ENCODE measurements around the gene UGT1A10. TPM values are rescaled to one million over a fixed set of nuclear protein-coding genes. Genes with fewer than 3 reads are reported as not detected.

The UGT1A10 gene
- total RNA-seq, 1 experiment from 2014 or later: 1.0 TPM

DNA sequence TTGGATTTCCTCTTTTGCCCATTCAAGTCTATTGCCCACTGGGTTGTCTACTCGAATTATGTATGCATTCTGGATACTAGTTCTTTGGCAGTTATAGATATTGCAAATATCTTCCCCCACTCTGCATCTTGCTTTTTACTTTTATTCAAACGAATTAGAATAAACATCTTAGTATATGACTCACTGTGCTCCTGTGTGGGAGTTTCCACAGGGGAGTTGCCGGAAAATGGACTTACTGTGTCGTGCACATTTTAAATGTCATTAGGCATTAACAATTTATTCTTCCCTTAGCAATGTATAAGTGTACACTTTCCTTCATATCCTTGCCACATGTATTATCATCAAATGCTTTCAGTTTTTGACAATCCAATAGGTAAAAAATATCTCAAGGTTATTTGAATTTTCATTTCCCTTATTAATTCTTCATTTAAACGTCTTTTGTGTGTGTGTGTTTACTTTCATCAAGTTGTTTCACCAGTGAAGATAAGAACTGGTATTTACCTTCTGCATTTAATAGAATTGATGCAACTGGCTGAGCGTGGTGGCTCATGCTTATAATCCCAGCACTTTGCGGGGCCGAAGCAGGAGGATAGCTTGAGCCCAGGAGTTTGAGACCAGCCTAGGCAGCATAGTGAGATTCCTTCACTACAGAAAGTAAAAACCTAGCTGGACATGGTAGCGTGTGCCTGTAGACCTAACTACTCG lies 71.8 kb downstream of the UGT1A10 start:
- H3K27me3 ChIP-seq (replicated peaks; ENCODE audit: control insufficient read depth, insufficient read depth, low read length): no peaks in the 10 kb centered on the region
- Mint-ChIP-seq H3K27me3 (ENCODE audit: insufficient read depth, unreplicated experiment) (no peaks in the 10 kb centered on the region), H3K27ac (ENCODE audit: unreplicated experiment) (no peak overlapping the region), H3K9me3 (ENCODE audit: unreplicated experiment) (peaks cover 10% of the 10 kb centered on the region), H3K4me3 (ENCODE audit: unreplicated experiment) (no peak overlapping the region), H3K4me1 (ENCODE audit: low read depth, unreplicated experiment) (peaks cover 23% of the 10 kb centered on the region), H3K36me3 (ENCODE audit: insufficient read depth, unreplicated experiment) (peaks cover 12% of the 10 kb centered on the region)
- no peaks in the 10 kb centered on the region for H3K36me3 ChIP-seq (ENCODE audit: control insufficient read depth, insufficient read depth, low read length)
- TF ChIP-seq, protein P1, sequence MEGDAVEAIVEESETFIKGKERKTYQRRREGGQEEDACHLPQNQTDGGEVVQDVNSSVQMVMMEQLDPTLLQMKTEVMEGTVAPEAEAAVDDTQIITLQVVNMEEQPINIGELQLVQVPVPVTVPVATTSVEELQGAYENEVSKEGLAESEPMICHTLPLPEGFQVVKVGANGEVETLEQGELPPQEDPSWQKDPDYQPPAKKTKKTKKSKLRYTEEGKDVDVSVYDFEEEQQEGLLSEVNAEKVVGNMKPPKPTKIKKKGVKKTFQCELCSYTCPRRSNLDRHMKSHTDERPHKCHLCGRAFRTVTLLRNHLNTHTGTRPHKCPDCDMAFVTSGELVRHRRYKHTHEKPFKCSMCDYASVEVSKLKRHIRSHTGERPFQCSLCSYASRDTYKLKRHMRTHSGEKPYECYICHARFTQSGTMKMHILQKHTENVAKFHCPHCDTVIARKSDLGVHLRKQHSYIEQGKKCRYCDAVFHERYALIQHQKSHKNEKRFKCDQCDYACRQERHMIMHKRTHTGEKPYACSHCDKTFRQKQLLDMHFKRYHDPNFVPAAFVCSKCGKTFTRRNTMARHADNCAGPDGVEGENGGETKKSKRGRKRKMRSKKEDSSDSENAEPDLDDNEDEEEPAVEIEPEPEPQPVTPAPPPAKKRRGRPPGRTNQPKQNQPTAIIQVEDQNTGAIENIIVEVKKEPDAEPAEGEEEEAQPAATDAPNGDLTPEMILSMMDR (IDR thresholded peaks at IDR 0.05; ENCODE audit: insufficient read depth in 1 of 2, low read depth in 1 of 2, low read length in 1 of 2, severe bottlenecking in 1 of 2, unreplicated experiment in 1 of 2): no peak
- intact Hi-C loops (cut with micrococcal nuclease; ENCODE audit: unreplicated experiment): no loop called here
- DNase-seq: no peak
- BruUV-seq (replicated peaks): no TSS peak
- ChIA-PET CTCF (no interaction called here), POLR2A (no interaction called here)
- H3K4me1 ChIP-seq: peaks cover 31% of the 10 kb centered on the region
- H3K9me3 ChIP-seq: no peaks in the 10 kb centered on the region
- no peak overlapping the region for H3K4me3 ChIP-seq (ENCODE audit: low read depth, low read length)

GRCh38 chr2:233708942-233709341 lies 72.7 kb downstream of the UGT1A10 start:
- intact Hi-C loops (cut with micrococcal nuclease; ENCODE audit: unreplicated experiment): no loop called here
- H3K4me1 Mint-ChIP-seq (ENCODE audit: low read depth, unreplicated experiment): peaks cover 22% of the 10 kb centered on the region
- H3K9me3 Mint-ChIP-seq (ENCODE audit: unreplicated experiment): peaks cover 6% of the 10 kb centered on the region
- peaks cover 27% of the 10 kb centered on the region for H3K4me1 ChIP-seq
- H3K27me3 ChIP-seq (replicated peaks; ENCODE audit: control insufficient read depth, insufficient read depth, low read length): no peaks in the 10 kb centered on the region
- no peak overlapping the region for H3K4me3 Mint-ChIP-seq (ENCODE audit: unreplicated experiment)
- no peak for DNase-seq
- ChIA-PET POLR2A (no interaction called here), CTCF (no interaction called here)
- H3K27me3 Mint-ChIP-seq (ENCODE audit: insufficient read depth, unreplicated experiment): no peaks in the 10 kb centered on the region
- H3K36me3 ChIP-seq (ENCODE audit: control insufficient read depth, insufficient read depth, low read length): no peaks in the 10 kb centered on the region
- H3K36me3 Mint-ChIP-seq (ENCODE audit: insufficient read depth, unreplicated experiment): peaks cover 10% of the 10 kb centered on the region
- H3K9me3 ChIP-seq: no peaks in the 10 kb centered on the region
- no peak overlapping the region for H3K27ac Mint-ChIP-seq (ENCODE audit: unreplicated experiment)
- H3K4me3 ChIP-seq (ENCODE audit: low read depth, low read length): no peak overlapping the region
- TF ChIP-seq, protein P1 (IDR thresholded peaks at IDR 0.05; ENCODE audit: insufficient read depth in 1 of 2, low read depth in 1 of 2, low read length in 1 of 2, severe bottlenecking in 1 of 2, unreplicated experiment in 1 of 2): no peak
- BruUV-seq (replicated peaks): no TSS peak

DNA sequence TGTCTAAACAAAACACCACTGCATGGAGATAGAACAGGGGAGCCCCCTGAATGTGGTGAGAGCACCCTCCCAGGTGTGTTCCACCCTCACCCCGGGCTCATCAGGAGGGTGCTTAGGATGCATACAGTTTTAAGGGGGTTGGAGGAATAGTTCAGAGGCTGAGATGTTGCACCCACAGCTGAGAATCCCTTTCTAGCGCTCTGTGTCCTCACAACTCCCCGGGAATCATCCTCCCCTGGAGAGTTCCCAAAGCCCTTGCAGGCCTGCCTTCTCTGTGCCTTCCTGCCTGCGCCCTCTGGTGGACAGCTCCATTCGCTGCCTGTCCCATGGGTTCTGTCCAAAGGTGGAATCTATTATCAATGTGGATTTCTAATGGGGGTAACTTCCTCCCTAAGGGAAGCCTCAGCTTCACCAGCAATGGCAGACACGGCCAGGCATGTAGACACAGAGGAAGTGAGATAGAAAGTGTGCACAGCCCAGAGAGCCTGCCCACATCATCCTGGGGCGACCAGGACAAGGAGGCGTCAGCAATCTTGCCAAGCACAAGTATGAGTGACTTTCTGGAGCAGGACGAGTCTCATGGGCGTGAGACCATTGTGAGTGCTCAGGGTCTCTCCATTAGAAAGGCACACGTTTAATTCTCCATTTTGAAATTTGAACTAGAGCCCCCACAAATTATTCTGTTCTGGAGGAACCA lies 75.2 kb downstream of the UGT1A10 start:
- H3K4me3 Mint-ChIP-seq (ENCODE audit: unreplicated experiment): no peak overlapping the region
- Histone ChIP-seq H3K36me3 (ENCODE audit: control insufficient read depth, insufficient read depth, low read length) (no peaks in the 10 kb centered on the region), H3K27me3 (replicated peaks; ENCODE audit: control insufficient read depth, insufficient read depth, low read length) (no peaks in the 10 kb centered on the region), H3K4me1 (peaks cover 22% of the 10 kb centered on the region), H3K9me3 (no peaks in the 10 kb centered on the region), H3K4me3 (ENCODE audit: low read depth, low read length) (no peak overlapping the region)
- DNase-seq: peak; percentile 75 to 78
- H3K27ac Mint-ChIP-seq (ENCODE audit: unreplicated experiment): peak overlapping the region; percentile 6
- no TSS peak for BruUV-seq (replicated peaks)
- TF ChIP-seq, protein P1 (IDR thresholded peaks at IDR 0.05; ENCODE audit: insufficient read depth in 1 of 2, low read depth in 1 of 2, low read length in 1 of 2, severe bottlenecking in 1 of 2, unreplicated experiment in 1 of 2): peak; percentile 64 to 78
- H3K9me3 Mint-ChIP-seq (ENCODE audit: unreplicated experiment): no peaks in the 10 kb centered on the region
- CTCF ChIA-PET: no interaction called here
- intact Hi-C loops (cut with micrococcal nuclease; ENCODE audit: unreplicated experiment): loop anchor here (2.0 to 5.0 kb wide), 3 partner anchors 129 to 231 kb away; partner anchors contain the start of gene USP40
- no peaks in the 10 kb centered on the region for H3K27me3 Mint-ChIP-seq (ENCODE audit: insufficient read depth, unreplicated experiment)
- H3K4me1 Mint-ChIP-seq (ENCODE audit: low read depth, unreplicated experiment): peaks cover 11% of the 10 kb centered on the region
- H3K36me3 Mint-ChIP-seq (ENCODE audit: insufficient read depth, unreplicated experiment): peaks cover 6% of the 10 kb centered on the region
- POLR2A ChIA-PET: no interaction called here
